ENCODE data around the gene OR5AN1. TPM values are rescaled to one million over a fixed set of nuclear protein-coding genes. Genes with fewer than 3 reads are reported as not detected.
"Not testable (repeated sequence)": the region's sequence is repeated elsewhere in the genome, so short reads cannot be mapped to it uniquely, and the experiment has no call there.

The OR5AN1 gene, protein sequence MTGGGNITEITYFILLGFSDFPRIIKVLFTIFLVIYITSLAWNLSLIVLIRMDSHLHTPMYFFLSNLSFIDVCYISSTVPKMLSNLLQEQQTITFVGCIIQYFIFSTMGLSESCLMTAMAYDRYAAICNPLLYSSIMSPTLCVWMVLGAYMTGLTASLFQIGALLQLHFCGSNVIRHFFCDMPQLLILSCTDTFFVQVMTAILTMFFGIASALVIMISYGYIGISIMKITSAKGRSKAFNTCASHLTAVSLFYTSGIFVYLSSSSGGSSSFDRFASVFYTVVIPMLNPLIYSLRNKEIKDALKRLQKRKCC
- total RNA-seq (not detected), polyA plus RNA-seq (not detected), total RNA-seq (not detected)

DNA sequence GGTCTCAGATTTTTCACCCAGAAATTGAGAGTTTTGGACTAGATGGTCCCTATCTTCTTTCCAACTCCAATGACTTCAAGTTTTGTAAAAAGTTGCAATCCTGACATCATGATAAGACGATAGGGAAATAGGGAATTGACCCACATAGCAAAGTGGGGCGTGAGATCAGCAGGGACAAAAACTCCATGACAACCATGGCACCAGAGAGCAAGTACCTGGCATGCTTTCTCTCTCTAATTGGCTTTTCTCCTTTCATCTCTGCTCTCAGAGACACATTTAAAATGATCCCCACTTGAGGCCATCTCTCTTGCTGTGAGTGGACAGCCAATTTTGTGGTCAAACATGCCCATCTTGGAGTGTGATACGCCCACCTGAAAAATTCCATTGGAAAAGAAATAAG lies at the start of gene OR5AN1:
Gene OR5AN1, plus strand, starts transcription at position 301 of the 400 bp plus-strand sequence. CDS start 5,564 bp downstream, outside the sequence.
- Mint-ChIP-seq H3K27ac (no peak within 1 kb of the TSS), H3K9me3 (peaks cover 0 to 8% (median 4%) of the 10 kb centered on the region in 11 donors), H3K4me3 (no peak within 1 kb of the TSS), H3K4me1 (no peaks in the 10 kb centered on the region), H3K27me3 (peaks cover 0 to 30% (median 21%) of the 10 kb centered on the region in 5 donors), H3K36me3 (no peaks in the 10 kb centered on the region)
- no peak within 1 kb of the TSS for H3K27ac ChIP-seq (ENCODE audit: low read depth, low read length)
- H3K9me3 ChIP-seq (ENCODE audit: control insufficient read depth in 2 of 3, low read length in 3 of 3), result no peaks in the 10 kb centered on the region
- no peak within 1 kb of the TSS for H3K4me3 ChIP-seq (ENCODE audit: low read length)
- ChIA-PET POLR2A (no interaction called here), CTCF (no interaction called here)
- intact Hi-C loops (cut with micrococcal nuclease), result no loop called here
- DNase-seq (no peak), ATAC-seq (no peak)
- no peaks in the 10 kb centered on the region for H3K36me3 ChIP-seq (ENCODE audit: control insufficient read depth in 2 of 3, insufficient read depth in 3 of 3, low read length in 3 of 3)
- H3K4me1 ChIP-seq (ENCODE audit: control insufficient read depth in 2 of 2, insufficient read depth in 2 of 2, low read length in 2 of 2), result no peaks in the 10 kb centered on the region
- H3K27me3 ChIP-seq (ENCODE audit: control insufficient read depth in 2 of 2, insufficient read depth in 2 of 2, low read length in 2 of 2), result no peaks in the 10 kb centered on the region

DNA sequence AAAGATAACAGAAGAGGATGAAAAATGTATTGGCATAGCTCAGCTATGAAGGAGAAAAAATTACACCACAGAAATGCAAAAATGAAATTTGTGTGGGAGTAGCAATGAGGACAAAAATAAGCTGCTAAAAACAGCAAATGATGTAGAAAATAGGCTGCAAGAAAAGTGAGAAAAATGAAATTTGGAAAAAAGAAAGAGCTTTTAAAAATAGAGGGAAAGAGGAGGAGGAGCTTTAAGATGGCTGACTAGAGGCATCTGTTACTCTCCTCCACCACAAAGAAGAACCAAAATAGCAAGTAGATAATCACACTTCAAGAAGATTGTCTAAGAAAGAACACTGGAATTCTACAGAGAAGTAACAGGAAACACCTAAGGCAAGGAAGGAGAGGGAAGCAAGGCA lies 23.7 kb upstream of the OR5AN1 start:
- Histone ChIP-seq H3K27me3 (ENCODE audit: control insufficient read depth in 2 of 2, insufficient read depth in 2 of 2, low read length in 2 of 2) (no peaks in the 10 kb centered on the region), H3K4me3 (ENCODE audit: low read length) (no peak overlapping the region), H3K27ac (ENCODE audit: low read depth, low read length) (no peak overlapping the region), H3K4me1 (ENCODE audit: control insufficient read depth in 2 of 2, insufficient read depth in 2 of 2, low read length in 2 of 2) (no peaks in the 10 kb centered on the region), H3K36me3 (ENCODE audit: control insufficient read depth in 2 of 3, insufficient read depth in 3 of 3, low read length in 3 of 3) (no peaks in the 10 kb centered on the region), H3K9me3 (ENCODE audit: control insufficient read depth in 2 of 3, low read length in 3 of 3) (no peaks in the 10 kb centered on the region)
- Mint-ChIP-seq H3K4me1 (peaks cover 0 to 2% (median 0%) of the 10 kb centered on the region in 7 donors), H3K4me3 (no peak overlapping the region), H3K27me3 (peaks cover 0 to 31% (median 16%) of the 10 kb centered on the region in 5 donors), H3K27ac (no peak overlapping the region), H3K9me3 (peaks cover 0 to 13% (median 2%) of the 10 kb centered on the region in 11 donors), H3K36me3 (no peaks in the 10 kb centered on the region)
- DNase-seq, result no peak
- CTCF ChIA-PET, result no interaction called here
- ATAC-seq, result no peak
- POLR2A ChIA-PET, result no interaction called here
- intact Hi-C loops (cut with micrococcal nuclease), result no loop called here

DNA sequence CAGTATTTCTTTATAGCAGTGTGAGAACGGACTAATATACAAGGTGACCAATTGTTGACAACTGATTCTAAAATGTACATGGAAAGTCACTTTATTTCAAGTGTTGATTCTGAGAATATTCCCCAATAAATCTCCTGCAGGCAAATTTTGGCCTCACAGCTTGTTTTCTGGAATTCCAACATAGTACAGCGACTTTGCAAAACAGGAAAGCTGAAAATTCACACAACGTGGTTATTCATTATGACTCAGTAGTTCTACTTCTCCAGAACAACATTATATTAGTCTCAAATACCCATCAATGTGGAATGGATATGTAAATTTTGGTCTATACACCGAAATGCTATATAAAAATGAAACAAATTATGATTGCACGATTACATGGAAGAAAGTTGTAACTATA lies 22.5 kb upstream of the OR5AN1 start:
- Mint-ChIP-seq H3K36me3 (no peaks in the 10 kb centered on the region), H3K27me3 (peaks cover 0 to 26% (median 15%) of the 10 kb centered on the region in 5 donors), H3K4me1 (peaks cover 0 to 2% (median 0%) of the 10 kb centered on the region in 7 donors), H3K27ac (no peak overlapping the region), H3K9me3 (peaks cover 0 to 21% (median 8%) of the 10 kb centered on the region in 11 donors), H3K4me3 (no peak overlapping the region)
- ChIA-PET POLR2A (no interaction called here), CTCF (interaction anchor here (0.6 kb wide), 1 partner anchor 491 kb away, joined by 3 read pairs; no protein-coding TSS in a partner anchor)
- DNase-seq (no peak), ATAC-seq (no peak)
- no peak overlapping the region for H3K4me3 ChIP-seq (ENCODE audit: low read length)
- H3K27ac ChIP-seq (ENCODE audit: low read depth, low read length), result no peak overlapping the region
- no peaks in the 10 kb centered on the region for H3K36me3 ChIP-seq (ENCODE audit: control insufficient read depth in 2 of 3, insufficient read depth in 3 of 3, low read length in 3 of 3)
- intact Hi-C loops (cut with micrococcal nuclease), result no loop called here
- no peaks in the 10 kb centered on the region for H3K4me1 ChIP-seq (ENCODE audit: control insufficient read depth in 2 of 2, insufficient read depth in 2 of 2, low read length in 2 of 2)
- H3K27me3 ChIP-seq (ENCODE audit: control insufficient read depth in 2 of 2, insufficient read depth in 2 of 2, low read length in 2 of 2), result no peaks in the 10 kb centered on the region
- no peaks in the 10 kb centered on the region for H3K9me3 ChIP-seq (ENCODE audit: control insufficient read depth in 2 of 3, low read length in 3 of 3)

DNA sequence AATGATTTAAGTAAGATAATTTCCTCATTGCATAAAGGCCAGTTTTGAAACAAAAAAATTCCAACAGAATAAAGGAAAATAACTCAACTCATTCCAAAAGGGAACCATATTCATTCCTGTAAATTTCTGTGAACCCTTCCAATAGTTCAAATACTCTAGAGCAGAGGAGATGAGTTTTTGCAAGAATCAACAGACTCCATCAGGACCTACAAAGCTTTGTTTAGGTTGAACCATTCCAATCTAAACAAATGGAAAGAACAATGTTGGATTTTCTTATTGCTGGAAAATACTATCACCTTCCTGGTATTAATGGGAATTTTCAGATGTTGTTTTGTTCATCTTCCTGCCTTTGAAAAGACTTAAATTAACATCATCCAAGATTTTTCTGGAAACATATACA lies 21.8 kb upstream of the OR5AN1 start:
- Mint-ChIP-seq H3K9me3 (peaks cover 0 to 29% (median 11%) of the 10 kb centered on the region in 11 donors), H3K4me3 (no peak overlapping the region), H3K27me3 (peaks cover 0 to 26% (median 11%) of the 10 kb centered on the region in 5 donors), H3K27ac (no peak overlapping the region), H3K4me1 (peaks cover 0 to 2% (median 0%) of the 10 kb centered on the region in 7 donors), H3K36me3 (no peaks in the 10 kb centered on the region)
- H3K27me3 ChIP-seq (ENCODE audit: control insufficient read depth in 2 of 2, insufficient read depth in 2 of 2, low read length in 2 of 2), result no peaks in the 10 kb centered on the region
- POLR2A ChIA-PET, result no interaction called here
- ATAC-seq, result no peak
- intact Hi-C loops (cut with micrococcal nuclease), result no loop called here
- H3K9me3 ChIP-seq (ENCODE audit: control insufficient read depth in 2 of 3, low read length in 3 of 3), result no peaks in the 10 kb centered on the region
- no peaks in the 10 kb centered on the region for H3K4me1 ChIP-seq (ENCODE audit: control insufficient read depth in 2 of 2, insufficient read depth in 2 of 2, low read length in 2 of 2)
- CTCF ChIA-PET, result no interaction called here
- H3K36me3 ChIP-seq (ENCODE audit: control insufficient read depth in 2 of 3, insufficient read depth in 3 of 3, low read length in 3 of 3), result no peaks in the 10 kb centered on the region
- no peak overlapping the region for H3K4me3 ChIP-seq (ENCODE audit: low read length)
- DNase-seq, result no peak
- no peak overlapping the region for H3K27ac ChIP-seq (ENCODE audit: low read depth, low read length)

DNA sequence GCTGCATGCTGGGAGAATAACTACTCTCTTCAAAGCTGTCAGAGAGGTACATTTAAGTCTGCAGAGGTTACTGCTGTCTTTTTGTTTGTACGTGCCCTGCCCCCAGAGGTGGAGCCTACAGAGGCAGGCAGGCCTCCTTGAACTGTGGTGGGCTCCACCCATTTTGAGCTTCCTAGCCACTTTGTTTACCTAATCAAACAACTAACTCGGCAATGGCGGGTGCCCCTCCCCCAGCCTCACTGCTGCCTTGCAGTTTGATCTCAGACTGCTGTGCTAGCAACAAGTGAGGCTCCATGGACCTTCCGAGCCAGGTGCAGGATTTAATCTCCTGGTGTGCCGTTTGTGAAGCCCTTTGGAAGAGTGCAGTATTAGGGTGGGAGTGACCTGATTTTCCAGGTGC lies 9.0 kb upstream of the OR5AN1 start:
- intact Hi-C loops (cut with micrococcal nuclease); ATAC-seq; POLR2A ChIA-PET; H3K27me3 ChIP-seq (ENCODE audit: control insufficient read depth in 2 of 2, insufficient read depth in 2 of 2, low read length in 2 of 2); DNase-seq; H3K27ac ChIP-seq (ENCODE audit: low read depth, low read length); H3K4me1 ChIP-seq (ENCODE audit: control insufficient read depth in 2 of 2, insufficient read depth in 2 of 2, low read length in 2 of 2); H3K4me3 Mint-ChIP-seq; H3K4me1 Mint-ChIP-seq; CTCF ChIA-PET; H3K36me3 ChIP-seq (ENCODE audit: control insufficient read depth in 2 of 3, insufficient read depth in 3 of 3, low read length in 3 of 3); H3K36me3 Mint-ChIP-seq; H3K4me3 ChIP-seq (ENCODE audit: low read length); H3K27ac Mint-ChIP-seq; H3K9me3 ChIP-seq (ENCODE audit: control insufficient read depth in 2 of 3, low read length in 3 of 3): not testable (repeated sequence)
- Mint-ChIP-seq H3K9me3 (peaks cover 0 to 43% (median 13%) of the 10 kb centered on the region in 11 donors), H3K27me3 (peaks cover 0 to 43% (median 37%) of the 10 kb centered on the region in 5 donors)

DNA sequence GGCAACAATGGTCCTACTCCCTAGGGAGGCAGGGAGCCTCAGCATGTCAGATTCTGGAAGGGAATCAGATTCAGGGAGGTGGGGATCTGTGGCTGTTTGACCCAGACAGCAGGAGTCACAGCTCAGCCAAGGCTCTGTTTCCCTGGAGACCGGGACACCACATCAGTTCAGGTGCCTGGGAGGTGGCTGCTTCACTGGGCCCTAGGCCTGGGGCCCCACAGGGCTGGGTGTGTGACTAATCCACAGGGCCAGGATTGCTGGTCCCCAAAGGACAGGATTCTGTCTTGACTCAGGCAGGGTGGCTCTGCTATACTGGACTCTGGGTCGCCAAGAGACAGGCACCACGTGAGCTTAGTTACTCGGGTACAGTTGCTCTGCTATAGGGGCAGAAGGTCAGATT lies 3.5 kb upstream of the OR5AN1 start:
- H3K4me3 Mint-ChIP-seq, result no peak overlapping the region
- Histone ChIP-seq H3K27ac (ENCODE audit: low read depth, low read length) (no peak overlapping the region), H3K4me1 (ENCODE audit: control insufficient read depth in 2 of 2, insufficient read depth in 2 of 2, low read length in 2 of 2) (no peaks in the 10 kb centered on the region), H3K9me3 (ENCODE audit: control insufficient read depth in 2 of 3, low read length in 3 of 3) (no peaks in the 10 kb centered on the region), H3K36me3 (ENCODE audit: control insufficient read depth in 2 of 3, insufficient read depth in 3 of 3, low read length in 3 of 3) (no peaks in the 10 kb centered on the region), H3K4me3 (ENCODE audit: low read length) (no peak overlapping the region), H3K27me3 (ENCODE audit: control insufficient read depth in 2 of 2, insufficient read depth in 2 of 2, low read length in 2 of 2) (no peaks in the 10 kb centered on the region)
- peaks cover 0 to 40% (median 26%) of the 10 kb centered on the region in 5 donors for H3K27me3 Mint-ChIP-seq
- no peaks in the 10 kb centered on the region for H3K4me1 Mint-ChIP-seq
- ATAC-seq, result no peak
- DNase-seq, result no peak
- peaks cover 0 to 12% (median 2%) of the 10 kb centered on the region in 11 donors for H3K9me3 Mint-ChIP-seq
- intact Hi-C loops (cut with micrococcal nuclease), result no loop called here
- no peak overlapping the region for H3K27ac Mint-ChIP-seq
- no peaks in the 10 kb centered on the region for H3K36me3 Mint-ChIP-seq
- POLR2A ChIA-PET, result no interaction called here
- CTCF ChIA-PET, result no interaction called here

DNA sequence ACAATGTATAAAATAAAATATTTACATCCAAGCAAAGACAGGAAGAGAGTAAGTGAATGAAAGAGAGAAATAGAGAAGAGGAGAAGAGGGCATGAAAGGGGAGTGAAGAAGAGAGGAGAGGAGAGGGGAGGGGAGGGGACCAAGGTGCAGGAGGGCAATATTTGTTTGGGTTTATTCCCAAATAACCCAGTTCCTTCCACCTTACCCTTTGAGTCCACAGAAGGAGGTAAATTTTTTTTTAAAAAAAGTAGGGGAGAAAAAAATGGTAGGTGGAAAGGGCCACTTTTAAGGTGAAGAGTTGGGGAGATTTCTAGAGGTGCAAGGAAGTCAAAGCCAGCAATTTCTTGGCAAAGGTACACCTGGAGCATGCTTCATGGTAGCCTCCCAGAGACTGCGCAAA lies 2.1 kb upstream of the OR5AN1 start:
- DNase-seq, result no peak
- Histone ChIP-seq H3K4me1 (ENCODE audit: control insufficient read depth in 2 of 2, insufficient read depth in 2 of 2, low read length in 2 of 2) (no peaks in the 10 kb centered on the region), H3K36me3 (ENCODE audit: control insufficient read depth in 2 of 3, insufficient read depth in 3 of 3, low read length in 3 of 3) (no peaks in the 10 kb centered on the region), H3K27ac (ENCODE audit: low read depth, low read length) (no peak overlapping the region), H3K9me3 (ENCODE audit: control insufficient read depth in 2 of 3, low read length in 3 of 3) (no peaks in the 10 kb centered on the region), H3K27me3 (ENCODE audit: control insufficient read depth in 2 of 2, insufficient read depth in 2 of 2, low read length in 2 of 2) (no peaks in the 10 kb centered on the region), H3K4me3 (ENCODE audit: low read length) (no peak overlapping the region)
- H3K27me3 Mint-ChIP-seq, result peaks cover 0 to 36% (median 21%) of the 10 kb centered on the region in 5 donors
- no peaks in the 10 kb centered on the region for H3K4me1 Mint-ChIP-seq
- no peak overlapping the region for H3K4me3 Mint-ChIP-seq
- H3K36me3 Mint-ChIP-seq, result no peaks in the 10 kb centered on the region
- H3K9me3 Mint-ChIP-seq, result peaks cover 0 to 12% (median 2%) of the 10 kb centered on the region in 11 donors
- intact Hi-C loops (cut with micrococcal nuclease), result no loop called here
- CTCF ChIA-PET, result no interaction called here
- ATAC-seq, result no peak
- H3K27ac Mint-ChIP-seq, result no peak overlapping the region
- POLR2A ChIA-PET, result no interaction called here

Measured in naive thymus-derived CD4-positive, alpha-beta T cell (primary cell).